C4-2B (cell line): ENCODE results near the gene ATP8B4.
A peak's percentile ranks its signal among the peaks of the same experiment; 100 is the strongest.

Source experiments
- H3K27ac ChIP-seq: fragments of 450-650 bp; 2 replicates; pipeline ENCODE4 v1.5.1; 2017
- CTCF ChIP-seq: fragments of 450-650 bp; conservative IDR thresholded peaks from 2 replicates; pipeline ENCODE4 v1.5.1; 2017; ENCODE audit warnings: mild to moderate bottlenecking
- ZFX ChIP-seq: fragments of 450-650 bp; IDR thresholded peaks from 2 replicates; pipeline ENCODE4 v1.6.1; 2017

Gene ATP8B4

GRCh38 chr15:50116477-50116876 is 2.6 kb downstream of the ATP8B4 start:
- TF ChIP-seq CTCF, result peak; percentile 40
- no peak for TF ChIP-seq ZFX

GRCh38 chr15:50113992-50114780 is 4.8 kb downstream of the ATP8B4 start:
- H3K27ac ChIP-seq, result no peak overlapping the region
- no peak for TF ChIP-seq CTCF
- TF ChIP-seq ZFX, result no peak

More at GRCh38 chr15:50116477-50116876, 2.6 kb downstream of the ATP8B4 start:
- no peak overlapping the region for H3K27ac ChIP-seq

- TF ChIP-seq CTCF (no peak), ZFX (no peak)
- no peak overlapping the region for H3K27ac ChIP-seq
These were observed 5.9 kb downstream of the ATP8B4 start for GRCh38 chr15:50113187-50113505.

GRCh38 chr15:50112488-50113186 is 6.4 kb downstream of the ATP8B4 start:
- H3K27ac ChIP-seq, result no peak overlapping the region
- TF ChIP-seq CTCF (no peak), ZFX (no peak)

- TF ChIP-seq ZFX, result no peak
- TF ChIP-seq CTCF, result no peak
These were observed 8.7 kb downstream of the ATP8B4 start for GRCh38 chr15:50110285-50110684.

GRCh38 chr15:50109076-50109987 is 9.7 kb downstream of the ATP8B4 start:
- H3K27ac ChIP-seq, result no peak overlapping the region
- TF ChIP-seq CTCF (no peak), ZFX (no peak)

More at GRCh38 chr15:50110285-50110684, 8.7 kb downstream of the ATP8B4 start:
- no peak overlapping the region for H3K27ac ChIP-seq
